ENCODE data around the gene PRKAG2.

PRKAG2 gene

GRCh38 chr7:151903249-151904032 is 26.5 kb upstream of the PRKAG2 start:
- DNase-seq = no peak
- H3K4me3 ChIP-seq (ENCODE audit: low read depth, low read length) = no peak overlapping the region
- peaks cover 10% of the 10 kb centered on the region for H3K27me3 ChIP-seq (replicated peaks)
- in situ Hi-C loops (cut with HindIII; ENCODE audit: low pct_ligation_motif_present, low sequenced_read_pairs) = no loop called here
- TF ChIP-seq CTCF (IDR thresholded peaks at IDR 0.05; ENCODE audit: low read depth, low read length, missing control alignments) = no peak
- H3K36me3 ChIP-seq (replicated peaks) = no peaks in the 10 kb centered on the region
- no peak overlapping the region for H3K27ac ChIP-seq

GRCh38 chr7:151902311-151902710 is 25.4 kb upstream of the PRKAG2 start:
- Histone ChIP-seq H3K27me3 (replicated peaks) (peaks cover 12% of the 10 kb centered on the region), H3K36me3 (replicated peaks) (no peaks in the 10 kb centered on the region), H3K27ac (no peak overlapping the region), H3K4me3 (ENCODE audit: low read depth, low read length) (no peak overlapping the region)
- in situ Hi-C loops (cut with HindIII; ENCODE audit: low pct_ligation_motif_present, low sequenced_read_pairs) = no loop called here
- no peak for DNase-seq
- no peak for TF ChIP-seq CTCF (IDR thresholded peaks at IDR 0.05; ENCODE audit: low read depth, low read length, missing control alignments)

GRCh38 chr7:151901828-151902227 is 24.9 kb upstream of the PRKAG2 start:
- no peak for TF ChIP-seq CTCF (IDR thresholded peaks at IDR 0.05; ENCODE audit: low read depth, low read length, missing control alignments)
- H3K36me3 ChIP-seq (replicated peaks) = no peaks in the 10 kb centered on the region
- H3K4me3 ChIP-seq (ENCODE audit: low read depth, low read length) = no peak overlapping the region
- no peak for DNase-seq
- no peak overlapping the region for H3K27ac ChIP-seq
- H3K27me3 ChIP-seq (replicated peaks) = peaks cover 12% of the 10 kb centered on the region
- in situ Hi-C loops (cut with HindIII; ENCODE audit: low pct_ligation_motif_present, low sequenced_read_pairs) = no loop called here

GRCh38 chr7:151900986-151901621 is 24.2 kb upstream of the PRKAG2 start:
- H3K27me3 ChIP-seq (replicated peaks) = peaks cover 12% of the 10 kb centered on the region
- TF ChIP-seq CTCF (IDR thresholded peaks at IDR 0.05; ENCODE audit: low read depth, low read length, missing control alignments) = no peak
- no peak for DNase-seq
- H3K4me3 ChIP-seq (ENCODE audit: low read depth, low read length) = no peak overlapping the region
- in situ Hi-C loops (cut with HindIII; ENCODE audit: low pct_ligation_motif_present, low sequenced_read_pairs) = no loop called here
- no peak overlapping the region for H3K27ac ChIP-seq
- H3K36me3 ChIP-seq (replicated peaks) = no peaks in the 10 kb centered on the region

GRCh38 chr7:151900591-151900985 is 23.7 kb upstream of the PRKAG2 start:
- in situ Hi-C loops (cut with HindIII; ENCODE audit: low pct_ligation_motif_present, low sequenced_read_pairs) = no loop called here
- peaks cover 12% of the 10 kb centered on the region for H3K27me3 ChIP-seq (replicated peaks)
- no peak for TF ChIP-seq CTCF (IDR thresholded peaks at IDR 0.05; ENCODE audit: low read depth, low read length, missing control alignments)
- H3K36me3 ChIP-seq (replicated peaks) = no peaks in the 10 kb centered on the region
- no peak overlapping the region for H3K27ac ChIP-seq
- H3K4me3 ChIP-seq (ENCODE audit: low read depth, low read length) = no peak overlapping the region
- DNase-seq = no peak

Data from brain microvascular endothelial cell (primary cell).